GM23338 (cell line): ENCODE results near the gene RPL21. TPM values are rescaled to one million over a fixed set of nuclear protein-coding genes. Genes with fewer than 3 reads are reported as not detected.

Experiments used
- ATAC-seq: fragments of 200-7000 bp; cut with Tn5 transposase; 3 replicates; pipeline ENCODE4 v1.9.1; 2020
- DNase-seq: peaks from one replicate; pipeline ENCODE4 v3.0.0-alpha.2; 2015; ENCODE audit warnings: low spot score
- H2AFZ ChIP-seq: fragments of 200-600 bp; sonication (generic); 2 replicates; pipeline ENCODE4 v1.8.0; 2016; ENCODE audit warnings: antibody characterized with exemption, mild to moderate bottlenecking, moderate library complexity
- H3F3A ChIP-seq: fragments of 200-600 bp; sonication (generic); replicated peaks from 2 replicates; pipeline ENCODE4 v1.8.0; 2017; ENCODE audit warnings: antibody characterized with exemption, mixed run types, low read depth
- H3K27ac ChIP-seq: fragments of 200-600 bp; sonication (generic); 2 replicates; pipeline ENCODE4 v1.6.1; 2016; ENCODE audit warnings: low read depth
- H3K27me3 ChIP-seq: fragments of 200-600 bp; sonication (generic); 2 replicates; pipeline ENCODE4 v1.8.0; 2016; ENCODE audit warnings: mild to moderate bottlenecking, mixed run types, moderate library complexity; ENCODE audit not compliant: insufficient read depth
- H3K36me3 ChIP-seq: fragments of 200-600 bp; sonication (generic); 2 replicates; pipeline ENCODE4 v1.8.0; 2016; ENCODE audit warnings: mild to moderate bottlenecking; ENCODE audit not compliant: insufficient read depth
- H3K4me1 ChIP-seq: fragments of 200-600 bp; sonication (generic); 2 replicates; pipeline ENCODE4 v1.8.0; 2016; ENCODE audit warnings: mild to moderate bottlenecking, moderate library complexity; ENCODE audit not compliant: insufficient read depth
- H3K4me2 ChIP-seq: fragments of 200-600 bp; sonication (generic); 2 replicates; pipeline ENCODE4 v1.7.1; 2017; ENCODE audit warnings: mixed run types
- H3K4me3 ChIP-seq: fragments of 200-600 bp; sonication (generic); 2 replicates; pipeline ENCODE4 v1.6.1; 2016; ENCODE audit warnings: mixed run types
- H3K79me2 ChIP-seq: fragments of 200-600 bp; sonication (generic); replicated peaks from 2 replicates; pipeline ENCODE4 v1.8.0; 2017; ENCODE audit warnings: mild to moderate bottlenecking; ENCODE audit not compliant: insufficient read depth
- H3K9me2 ChIP-seq: fragments of 200-600 bp; sonication (generic); 2 replicates; pipeline ENCODE4 v1.8.0; 2017; ENCODE audit not compliant: insufficient read depth
- H4K20me1 ChIP-seq: fragments of 200-600 bp; sonication (generic); replicated peaks from 2 replicates; pipeline ENCODE4 v1.8.0; 2017; ENCODE audit warnings: mild to moderate bottlenecking; ENCODE audit not compliant: insufficient read depth
- H3K27ac Mint-ChIP-seq: 2 replicates; pipeline ENCODE4 v1.8.0; 2020; ENCODE audit warnings: inconsistent platforms, mild to moderate bottlenecking, moderate library complexity, mixed read lengths
- H3K27me3 Mint-ChIP-seq: 3 replicates; pipeline ENCODE4 v1.8.0; 2022; ENCODE audit warnings: low read depth, mild to moderate bottlenecking, moderate library complexity, mixed read lengths, inconsistent platforms; ENCODE audit not compliant: insufficient read depth, poor library complexity
- H3K36me3 Mint-ChIP-seq: 3 replicates; pipeline ENCODE4 v1.8.0; 2021; ENCODE audit warnings: low read depth, mild to moderate bottlenecking, inconsistent platforms, moderate library complexity, mixed read lengths
- H3K4me1 Mint-ChIP-seq: 3 replicates; pipeline ENCODE4 v1.8.0; 2020; ENCODE audit warnings: mild to moderate bottlenecking, inconsistent platforms, mixed read lengths
- H3K4me3 Mint-ChIP-seq: 3 replicates; pipeline ENCODE4 v1.8.0; 2021; ENCODE audit warnings: moderate library complexity, mild to moderate bottlenecking, inconsistent platforms, mixed read lengths
- H3K9me3 Mint-ChIP-seq: 3 replicates; pipeline ENCODE4 v1.8.0; 2020; ENCODE audit warnings: moderate library complexity, mild to moderate bottlenecking, inconsistent platforms, mixed read lengths
- CREB1 ChIP-seq: fragments of 250-450 bp; sonication (Bioruptor Pico); IDR thresholded peaks from 2 replicates; pipeline ENCODE4 v1.5.0; 2020; ENCODE audit warnings: low read depth, mild to moderate bottlenecking, moderate library complexity
- EZH2 ChIP-seq: fragments of 200-600 bp; sonication (generic); IDR thresholded peaks from one replicate; pipeline ENCODE4 v1.8.0; 2017; ENCODE audit warnings: antibody characterized with exemption, mild to moderate bottlenecking, low read depth; ENCODE audit not compliant: unreplicated experiment
- EZH2phosphoT487 ChIP-seq: fragments of 200-600 bp; sonication (generic); IDR thresholded peaks from one replicate; pipeline ENCODE4 v1.8.1; 2018; ENCODE audit warnings: antibody characterized with exemption; ENCODE audit not compliant: unreplicated experiment
- NANOG ChIP-seq: IDR thresholded peaks from 2 replicates; pipeline ENCODE4 v1.6.1; 2016; ENCODE audit warnings: antibody characterized with exemption, borderline replicate concordance
- POLR2AphosphoS5 ChIP-seq: IDR thresholded peaks from 2 replicates; pipeline ENCODE4 v1.6.1; 2016; ENCODE audit warnings: antibody characterized with exemption, low read depth
- STAT1 ChIP-seq: IDR thresholded peaks from one replicate; pipeline ENCODE4 v1.6.1; 2016; ENCODE audit warnings: antibody characterized with exemption; ENCODE audit not compliant: unreplicated experiment
- ZNF114 ChIP-seq: fragments of 250-450 bp; sonication (Bioruptor Pico); IDR thresholded peaks from 2 replicates; pipeline ENCODE4 v1.5.0; 2020; ENCODE audit warnings: mild to moderate bottlenecking, moderate library complexity
- ZNF331 ChIP-seq: fragments of 250-450 bp; sonication (Bioruptor Pico); IDR thresholded peaks from 2 replicates; pipeline ENCODE4 v1.5.0; 2020; ENCODE audit warnings: low read depth, mild to moderate bottlenecking, moderate library complexity
- polyA plus RNA-seq: library from polyadenylated mRNA; unstranded; fragments of >200 nt; fragmentation: Nextera tagmentation; extraction: Ambion mirVana; gene quantifications from 2 replicates; pipeline ENCODE4 v1.2.1, GENCODE V29; 2016
- total RNA-seq: library from RNA; depleted of rRNA; stranded (reverse); fragments of >200 nt; shearing (Covaris generic); gene quantifications from 2 replicates; pipeline ENCODE4 v1.2.3, GENCODE V29; 2014
- TF ChIP-seq, protein P1 (sequence below): fragments of 250-450 bp; sonication (Bioruptor Pico); IDR thresholded peaks from 2 replicates; pipeline ENCODE4 v1.5.0; 2020; ENCODE audit warnings: mild to moderate bottlenecking, moderate library complexity
- TF ChIP-seq, protein P2 (sequence below): IDR thresholded peaks from one replicate; pipeline ENCODE4 v1.6.1; 2018; ENCODE audit warnings: antibody characterized with exemption; ENCODE audit not compliant: unreplicated experiment
- TF ChIP-seq, protein P3 (sequence below), 2 experiments: fragments of 200-600 bp in 1 of 2; sonication (generic) in 1 of 2; conservative IDR thresholded peaks; 2 replicates each; pipeline versions ENCODE4 v1.5.1 to v1.6.1; 2016 to 2017; ENCODE audit warnings: antibody characterized with exemption in 2 of 2, low read depth in 2 of 2, mild to moderate bottlenecking in 2 of 2, moderate library complexity in 1 of 2

RPL21 gene
- total and polyA plus RNA-seq, 2 experiments from 2014 or later: 1,037 to 1,343 TPM

DNA sequence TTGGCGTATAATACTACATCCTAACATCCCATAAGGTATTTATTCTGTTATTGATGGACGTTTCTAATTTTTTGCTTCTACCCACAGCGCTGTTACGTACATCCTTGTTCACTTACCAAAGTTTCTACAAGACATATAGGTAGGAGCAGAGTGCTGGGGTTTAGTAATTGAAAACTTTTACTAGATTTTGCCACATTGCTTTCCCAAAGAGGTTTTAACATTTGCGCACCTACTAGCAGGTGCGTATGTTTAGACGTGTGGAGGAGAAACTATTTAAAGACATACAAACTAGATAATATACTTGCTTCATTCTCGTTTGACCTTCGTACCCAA, 559 bp upstream of the RPL21 start:
- H3K27me3 Mint-ChIP-seq: peaks cover 11% of the 10 kb centered on the region
- peaks cover 4% of the 10 kb centered on the region; the same call in 2 of the 3 replicates for H3K9me3 Mint-ChIP-seq
- Histone ChIP-seq H3K36me3 (peaks cover 37% of the 10 kb centered on the region), H3K4me1 (peaks cover 10% of the 10 kb centered on the region; the same call in 1 of the 2 replicates), H3K79me2 (peaks cover 59% of the 10 kb centered on the region), H3K9me2 (no peaks in the 10 kb centered on the region), H3K27ac (peak overlapping the region; percentile 32), H4K20me1 (peaks cover 5% of the 10 kb centered on the region; the same call in 1 of the 2 replicates), H3K4me2 (peak overlapping the region; percentile 78), H2AFZ (no peak overlapping the region), H3K4me3 (peak overlapping the region; percentile 98), H3F3A (peaks cover 25% of the 10 kb centered on the region), H3K27me3 (no peaks in the 10 kb centered on the region)
- H3K4me3 Mint-ChIP-seq: peak overlapping the region; percentile 96
- peak overlapping the region; percentile 100 for H3K27ac Mint-ChIP-seq
- DNase-seq (no peak), ATAC-seq (no peak)
- peaks cover 45% of the 10 kb centered on the region for H3K36me3 Mint-ChIP-seq
- H3K4me1 Mint-ChIP-seq: peaks cover 28% of the 10 kb centered on the region
- no peak for TF ChIP-seq EZH2
- TF ChIP-seq, protein P1, sequence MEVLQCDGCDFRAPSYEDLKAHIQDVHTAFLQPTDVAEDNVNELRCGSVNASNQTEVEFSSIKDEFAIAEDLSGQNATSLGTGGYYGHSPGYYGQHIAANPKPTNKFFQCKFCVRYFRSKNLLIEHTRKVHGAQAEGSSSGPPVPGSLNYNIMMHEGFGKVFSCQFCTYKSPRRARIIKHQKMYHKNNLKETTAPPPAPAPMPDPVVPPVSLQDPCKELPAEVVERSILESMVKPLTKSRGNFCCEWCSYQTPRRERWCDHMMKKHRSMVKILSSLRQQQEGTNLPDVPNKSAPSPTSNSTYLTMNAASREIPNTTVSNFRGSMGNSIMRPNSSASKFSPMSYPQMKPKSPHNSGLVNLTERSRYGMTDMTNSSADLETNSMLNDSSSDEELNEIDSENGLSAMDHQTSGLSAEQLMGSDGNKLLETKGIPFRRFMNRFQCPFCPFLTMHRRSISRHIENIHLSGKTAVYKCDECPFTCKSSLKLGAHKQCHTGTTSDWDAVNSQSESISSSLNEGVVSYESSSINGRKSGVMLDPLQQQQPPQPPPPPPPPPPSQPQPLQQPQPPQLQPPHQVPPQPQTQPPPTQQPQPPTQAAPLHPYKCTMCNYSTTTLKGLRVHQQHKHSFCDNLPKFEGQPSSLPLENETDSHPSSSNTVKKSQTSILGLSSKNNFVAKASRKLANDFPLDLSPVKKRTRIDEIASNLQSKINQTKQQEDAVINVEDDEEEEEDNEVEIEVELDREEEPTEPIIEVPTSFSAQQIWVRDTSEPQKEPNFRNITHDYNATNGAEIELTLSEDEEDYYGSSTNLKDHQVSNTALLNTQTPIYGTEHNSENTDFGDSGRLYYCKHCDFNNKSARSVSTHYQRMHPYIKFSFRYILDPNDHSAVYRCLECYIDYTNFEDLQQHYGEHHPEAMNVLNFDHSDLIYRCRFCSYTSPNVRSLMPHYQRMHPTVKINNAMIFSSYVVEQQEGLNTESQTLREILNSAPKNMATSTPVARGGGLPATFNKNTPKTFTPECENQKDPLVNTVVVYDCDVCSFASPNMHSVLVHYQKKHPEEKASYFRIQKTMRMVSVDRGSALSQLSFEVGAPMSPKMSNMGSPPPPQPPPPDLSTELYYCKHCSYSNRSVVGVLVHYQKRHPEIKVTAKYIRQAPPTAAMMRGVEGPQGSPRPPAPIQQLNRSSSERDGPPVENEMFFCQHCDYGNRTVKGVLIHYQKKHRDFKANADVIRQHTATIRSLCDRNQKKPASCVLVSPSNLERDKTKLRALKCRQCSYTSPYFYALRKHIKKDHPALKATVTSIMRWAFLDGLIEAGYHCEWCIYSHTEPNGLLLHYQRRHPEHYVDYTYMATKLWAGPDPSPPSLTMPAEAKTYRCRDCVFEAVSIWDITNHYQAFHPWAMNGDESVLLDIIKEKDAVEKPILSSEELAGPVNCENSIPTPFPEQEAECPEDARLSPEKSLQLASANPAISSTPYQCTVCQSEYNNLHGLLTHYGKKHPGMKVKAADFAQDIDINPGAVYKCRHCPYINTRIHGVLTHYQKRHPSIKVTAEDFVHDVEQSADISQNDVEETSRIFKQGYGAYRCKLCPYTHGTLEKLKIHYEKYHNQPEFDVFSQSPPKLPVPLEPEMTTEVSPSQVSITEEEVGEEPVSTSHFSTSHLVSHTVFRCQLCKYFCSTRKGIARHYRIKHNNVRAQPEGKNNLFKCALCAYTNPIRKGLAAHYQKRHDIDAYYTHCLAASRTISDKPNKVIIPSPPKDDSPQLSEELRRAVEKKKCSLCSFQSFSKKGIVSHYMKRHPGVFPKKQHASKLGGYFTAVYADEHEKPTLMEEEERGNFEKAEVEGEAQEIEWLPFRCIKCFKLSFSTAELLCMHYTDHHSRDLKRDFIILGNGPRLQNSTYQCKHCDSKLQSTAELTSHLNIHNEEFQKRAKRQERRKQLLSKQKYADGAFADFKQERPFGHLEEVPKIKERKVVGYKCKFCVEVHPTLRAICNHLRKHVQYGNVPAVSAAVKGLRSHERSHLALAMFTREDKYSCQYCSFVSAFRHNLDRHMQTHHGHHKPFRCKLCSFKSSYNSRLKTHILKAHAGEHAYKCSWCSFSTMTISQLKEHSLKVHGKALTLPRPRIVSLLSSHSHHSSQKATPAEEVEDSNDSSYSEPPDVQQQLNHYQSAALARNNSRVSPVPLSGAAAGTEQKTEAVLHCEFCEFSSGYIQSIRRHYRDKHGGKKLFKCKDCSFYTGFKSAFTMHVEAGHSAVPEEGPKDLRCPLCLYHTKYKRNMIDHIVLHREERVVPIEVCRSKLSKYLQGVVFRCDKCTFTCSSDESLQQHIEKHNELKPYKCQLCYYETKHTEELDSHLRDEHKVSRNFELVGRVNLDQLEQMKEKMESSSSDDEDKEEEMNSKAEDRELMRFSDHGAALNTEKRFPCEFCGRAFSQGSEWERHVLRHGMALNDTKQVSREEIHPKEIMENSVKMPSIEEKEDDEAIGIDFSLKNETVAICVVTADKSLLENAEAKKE (CRISPR knock-in tag): no peak

DNA sequence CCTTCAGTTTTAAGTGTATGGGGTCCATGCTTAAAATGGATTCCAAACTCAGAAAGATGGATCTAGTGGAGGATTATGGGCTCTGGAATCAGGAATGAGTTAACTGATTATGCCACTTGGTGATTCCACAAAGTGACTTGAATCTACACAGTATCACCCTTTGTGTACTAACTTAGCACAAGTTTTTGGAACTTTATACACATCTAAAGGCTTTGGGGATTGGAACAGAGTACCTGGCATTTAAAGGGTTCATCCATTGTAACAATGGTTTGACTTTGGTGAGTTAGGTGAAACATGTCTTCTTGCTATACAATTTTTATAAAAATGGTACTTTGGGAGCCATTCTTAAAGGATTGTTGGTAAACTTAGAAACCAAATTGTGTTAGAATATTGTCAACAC, 1.1 kb downstream of the RPL21 start:
- Mint-ChIP-seq H3K36me3 (peaks cover 61% of the 10 kb centered on the region), H3K27ac (peak overlapping the region; percentile 100), H3K27me3 (peaks cover 10% of the 10 kb centered on the region), H3K4me3 (peak overlapping the region; percentile 96), H3K4me1 (peaks cover 26% of the 10 kb centered on the region; the same call in 2 of the 3 replicates), H3K9me3 (peaks cover 4% of the 10 kb centered on the region; the same call in 2 of the 3 replicates)
- Histone ChIP-seq H3F3A (peaks cover 38% of the 10 kb centered on the region), H3K27me3 (no peaks in the 10 kb centered on the region), H3K27ac (peak overlapping the region; percentile 89), H2AFZ (no peak overlapping the region), H3K79me2 (peaks cover 68% of the 10 kb centered on the region), H3K36me3 (peaks cover 51% of the 10 kb centered on the region), H3K4me2 (peak overlapping the region; percentile 78), H3K4me3 (peak overlapping the region; percentile 98), H4K20me1 (peaks cover 17% of the 10 kb centered on the region; the same call in 1 of the 2 replicates), H3K4me1 (peaks cover 6% of the 10 kb centered on the region; the same call in 1 of the 2 replicates), H3K9me2 (no peaks in the 10 kb centered on the region)
- ATAC-seq (no peak), DNase-seq (no peak)
- no peak for TF ChIP-seq EZH2
- no peak for TF ChIP-seq EZH2phosphoT487
- no peak for TF ChIP-seq CREB1 (CRISPR knock-in tag)
- TF ChIP-seq ZNF114 (CRISPR knock-in tag): no peak
- no peak for TF ChIP-seq STAT1
- TF ChIP-seq, protein P2, sequence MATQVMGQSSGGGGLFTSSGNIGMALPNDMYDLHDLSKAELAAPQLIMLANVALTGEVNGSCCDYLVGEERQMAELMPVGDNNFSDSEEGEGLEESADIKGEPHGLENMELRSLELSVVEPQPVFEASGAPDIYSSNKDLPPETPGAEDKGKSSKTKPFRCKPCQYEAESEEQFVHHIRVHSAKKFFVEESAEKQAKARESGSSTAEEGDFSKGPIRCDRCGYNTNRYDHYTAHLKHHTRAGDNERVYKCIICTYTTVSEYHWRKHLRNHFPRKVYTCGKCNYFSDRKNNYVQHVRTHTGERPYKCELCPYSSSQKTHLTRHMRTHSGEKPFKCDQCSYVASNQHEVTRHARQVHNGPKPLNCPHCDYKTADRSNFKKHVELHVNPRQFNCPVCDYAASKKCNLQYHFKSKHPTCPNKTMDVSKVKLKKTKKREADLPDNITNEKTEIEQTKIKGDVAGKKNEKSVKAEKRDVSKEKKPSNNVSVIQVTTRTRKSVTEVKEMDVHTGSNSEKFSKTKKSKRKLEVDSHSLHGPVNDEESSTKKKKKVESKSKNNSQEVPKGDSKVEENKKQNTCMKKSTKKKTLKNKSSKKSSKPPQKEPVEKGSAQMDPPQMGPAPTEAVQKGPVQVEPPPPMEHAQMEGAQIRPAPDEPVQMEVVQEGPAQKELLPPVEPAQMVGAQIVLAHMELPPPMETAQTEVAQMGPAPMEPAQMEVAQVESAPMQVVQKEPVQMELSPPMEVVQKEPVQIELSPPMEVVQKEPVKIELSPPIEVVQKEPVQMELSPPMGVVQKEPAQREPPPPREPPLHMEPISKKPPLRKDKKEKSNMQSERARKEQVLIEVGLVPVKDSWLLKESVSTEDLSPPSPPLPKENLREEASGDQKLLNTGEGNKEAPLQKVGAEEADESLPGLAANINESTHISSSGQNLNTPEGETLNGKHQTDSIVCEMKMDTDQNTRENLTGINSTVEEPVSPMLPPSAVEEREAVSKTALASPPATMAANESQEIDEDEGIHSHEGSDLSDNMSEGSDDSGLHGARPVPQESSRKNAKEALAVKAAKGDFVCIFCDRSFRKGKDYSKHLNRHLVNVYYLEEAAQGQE: no peak
- TF ChIP-seq POLR2AphosphoS5: no peak
- no peak for TF ChIP-seq NANOG
- TF ChIP-seq, protein P3, sequence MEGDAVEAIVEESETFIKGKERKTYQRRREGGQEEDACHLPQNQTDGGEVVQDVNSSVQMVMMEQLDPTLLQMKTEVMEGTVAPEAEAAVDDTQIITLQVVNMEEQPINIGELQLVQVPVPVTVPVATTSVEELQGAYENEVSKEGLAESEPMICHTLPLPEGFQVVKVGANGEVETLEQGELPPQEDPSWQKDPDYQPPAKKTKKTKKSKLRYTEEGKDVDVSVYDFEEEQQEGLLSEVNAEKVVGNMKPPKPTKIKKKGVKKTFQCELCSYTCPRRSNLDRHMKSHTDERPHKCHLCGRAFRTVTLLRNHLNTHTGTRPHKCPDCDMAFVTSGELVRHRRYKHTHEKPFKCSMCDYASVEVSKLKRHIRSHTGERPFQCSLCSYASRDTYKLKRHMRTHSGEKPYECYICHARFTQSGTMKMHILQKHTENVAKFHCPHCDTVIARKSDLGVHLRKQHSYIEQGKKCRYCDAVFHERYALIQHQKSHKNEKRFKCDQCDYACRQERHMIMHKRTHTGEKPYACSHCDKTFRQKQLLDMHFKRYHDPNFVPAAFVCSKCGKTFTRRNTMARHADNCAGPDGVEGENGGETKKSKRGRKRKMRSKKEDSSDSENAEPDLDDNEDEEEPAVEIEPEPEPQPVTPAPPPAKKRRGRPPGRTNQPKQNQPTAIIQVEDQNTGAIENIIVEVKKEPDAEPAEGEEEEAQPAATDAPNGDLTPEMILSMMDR (conservative IDR thresholded peaks at IDR 0.05; ENCODE audit: low read depth in 2 of 2): no peak
- TF ChIP-seq ZNF331 (CRISPR knock-in tag): no peak
